HG02981 (cell line): ENCODE results near the gene SRPK3.
"Not testable (repeated sequence)": the region's sequence is repeated elsewhere in the genome, so short reads cannot be mapped to it uniquely, and the experiment has no call there.

Experiments used
- ATAC-seq: cut with Tn5 transposase; IDR thresholded peaks from one replicate; pipeline ENCODE4 v1.9.1; 2021; ENCODE audit warnings: mild to moderate bottlenecking, moderate library complexity; ENCODE audit not compliant: unreplicated experiment

The SRPK3 gene

DNA sequence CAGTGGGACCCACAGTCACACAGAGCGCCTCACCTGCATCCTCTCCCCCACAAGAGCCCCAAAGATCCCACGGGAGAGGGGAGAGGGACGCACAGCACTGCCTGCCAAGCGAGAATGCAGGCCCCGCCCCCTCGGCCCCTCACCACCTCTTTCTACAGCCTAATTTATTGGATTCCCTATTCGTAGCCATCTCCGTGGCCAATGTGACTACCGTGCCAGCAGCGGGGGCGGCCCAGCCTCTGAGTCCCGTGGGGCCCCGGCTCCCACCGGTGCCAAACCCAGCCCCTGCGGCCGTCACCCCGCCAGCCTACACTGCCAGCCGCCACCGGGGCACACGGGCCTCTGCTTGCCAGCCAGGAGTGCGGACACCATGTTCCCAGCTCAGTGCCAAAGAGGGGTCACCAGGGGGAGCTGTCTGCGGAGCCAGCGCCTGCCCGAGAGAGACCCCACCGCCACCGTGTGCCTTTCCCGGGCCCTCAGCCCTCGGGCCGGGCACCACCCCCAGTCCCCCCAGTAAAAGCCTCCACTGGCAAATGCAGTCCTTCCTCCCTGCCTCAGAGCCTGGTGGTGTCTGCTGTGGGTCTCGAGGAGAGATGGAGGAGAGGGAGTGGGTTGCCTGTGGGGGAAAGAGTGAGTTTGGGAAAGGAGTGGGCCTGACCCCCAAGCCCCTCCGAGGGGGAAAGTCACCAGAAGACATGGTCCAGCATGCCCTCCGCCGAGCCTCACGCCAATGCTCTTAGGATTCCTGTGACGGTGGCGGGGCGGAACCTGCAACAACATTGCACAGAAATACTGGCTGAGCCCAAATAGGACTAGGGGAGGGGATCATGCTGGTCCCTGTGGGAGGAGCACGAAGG is 36.4 kb upstream of the SRPK3 start:
- ATAC-seq = no peak

DNA sequence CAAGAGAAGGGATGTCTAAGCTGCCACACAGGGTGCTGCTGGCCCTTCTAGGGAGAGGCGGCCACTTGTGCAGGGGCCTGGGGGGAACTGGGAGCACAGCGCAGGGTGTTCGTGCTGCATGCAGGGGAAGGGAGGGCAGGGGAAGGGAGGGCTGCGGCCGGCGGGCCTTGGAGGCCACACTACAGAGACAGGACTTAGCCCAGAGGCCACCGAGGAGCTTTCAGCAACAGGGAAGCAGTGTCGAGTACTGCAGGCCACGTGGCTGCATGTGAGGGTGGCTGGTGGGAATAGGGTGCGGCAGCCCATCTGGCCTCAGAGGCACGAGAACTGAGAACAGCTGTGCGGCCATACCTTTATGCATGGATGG is 35.8 kb upstream of the SRPK3 start:
- ATAC-seq = not testable (repeated sequence)

DNA sequence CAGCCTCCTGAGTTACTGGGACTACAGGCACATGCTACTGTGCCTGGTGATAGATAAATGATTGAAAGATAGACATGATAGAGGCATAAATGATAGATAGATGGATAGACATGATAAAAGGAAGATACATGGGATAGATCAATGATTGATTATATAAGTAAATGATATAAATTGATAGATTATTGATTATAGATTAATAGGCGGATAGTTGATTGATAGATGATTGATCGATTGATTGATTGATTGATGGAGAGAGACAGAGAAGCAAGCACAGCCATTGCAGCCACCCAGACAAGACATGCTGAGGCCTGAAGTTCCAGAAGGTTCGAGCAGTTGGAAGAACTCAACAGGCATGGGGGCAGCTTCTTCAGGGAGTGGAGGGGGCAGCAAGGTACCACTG is 34.5 kb upstream of the SRPK3 start:
- no peak for ATAC-seq

DNA sequence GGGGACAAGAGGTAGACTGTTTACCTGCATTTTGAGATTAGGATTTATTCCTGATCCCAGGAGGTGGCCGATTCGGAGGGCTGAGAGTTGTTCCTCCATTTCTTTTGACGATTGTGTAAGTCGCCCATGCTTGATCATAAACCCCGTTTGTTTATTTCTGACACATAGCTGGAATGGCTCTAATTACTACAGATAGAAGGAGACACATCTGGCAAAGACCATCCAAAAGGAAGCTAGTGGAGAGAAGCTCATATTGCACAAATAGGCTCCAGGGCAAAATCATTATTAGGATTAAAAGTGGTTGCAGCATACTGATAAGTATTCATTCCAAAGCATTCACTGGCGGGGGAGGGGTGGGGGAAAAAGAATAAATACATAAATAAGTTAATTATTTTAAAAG is 33.9 kb upstream of the SRPK3 start:
- ATAC-seq = not testable (repeated sequence)

DNA sequence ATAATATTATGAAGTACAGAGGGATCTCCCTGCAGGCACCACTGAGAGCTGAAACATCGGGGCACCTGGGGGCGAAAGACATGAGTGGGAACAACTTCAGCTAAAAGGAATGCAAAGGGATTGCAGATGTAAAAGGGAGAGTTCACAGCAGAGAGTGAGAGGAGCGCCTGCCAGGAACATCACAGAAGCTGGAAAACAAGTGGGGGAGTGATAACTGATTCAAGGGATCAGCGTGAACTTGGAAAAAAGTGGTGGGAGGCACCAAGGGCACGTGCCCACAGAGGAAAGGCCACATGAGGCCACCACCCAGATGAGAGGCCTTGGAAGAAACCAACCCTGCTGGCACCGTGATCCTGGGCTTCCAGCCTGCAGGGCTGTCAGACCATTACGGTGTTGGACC is 31.8 kb upstream of the SRPK3 start:
- not testable (repeated sequence) for ATAC-seq

DNA sequence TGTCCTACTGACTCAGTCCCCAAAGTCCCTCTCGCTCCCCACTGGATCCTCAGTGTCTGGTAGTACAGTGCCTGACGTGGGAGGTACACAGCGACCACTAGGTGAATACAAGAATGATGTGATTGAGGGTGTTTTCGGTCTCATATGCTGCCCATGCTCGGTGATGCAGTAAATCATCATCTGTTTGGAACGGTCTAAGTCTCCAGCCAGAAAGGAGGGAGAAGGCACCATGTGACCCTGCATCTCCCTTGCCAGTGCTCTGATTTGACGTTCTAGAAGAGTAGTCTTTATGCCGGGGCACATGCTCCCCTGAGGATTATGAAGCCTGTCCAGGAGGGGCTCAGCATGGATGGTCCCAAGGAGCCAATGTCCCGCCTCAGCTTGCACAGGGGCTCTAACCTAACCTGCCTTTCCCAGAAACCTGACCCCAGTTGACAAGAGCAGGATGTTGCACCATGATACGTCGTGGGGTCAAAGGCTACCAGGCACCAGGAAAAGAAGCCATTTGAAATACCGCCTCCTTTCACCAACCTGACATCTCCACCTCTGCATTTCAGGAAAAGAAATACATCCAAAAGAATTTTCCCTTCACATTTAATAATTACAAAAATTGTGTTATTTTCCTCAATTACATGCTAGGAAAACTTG is 30.6 kb upstream of the SRPK3 start:
- no peak for ATAC-seq

DNA sequence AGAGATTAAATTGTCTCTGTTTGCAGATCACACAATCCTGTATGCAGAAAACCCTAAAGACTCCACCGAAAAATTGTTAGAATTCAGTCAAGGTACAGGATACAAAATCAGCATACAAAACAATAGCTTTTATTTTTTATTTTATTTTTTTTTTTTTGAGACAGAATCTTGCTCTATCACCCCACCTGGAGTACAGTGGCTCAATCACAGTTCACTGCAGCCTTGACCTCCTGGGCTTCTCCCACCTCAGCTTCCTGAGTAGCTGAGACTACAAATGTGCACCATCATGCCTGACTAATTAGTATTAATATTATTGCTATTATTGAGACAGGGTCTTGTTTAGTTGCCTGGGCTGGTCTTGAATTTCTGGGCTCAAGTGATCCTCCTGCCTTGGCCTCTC is 25.7 kb upstream of the SRPK3 start:
- ATAC-seq = no peak

DNA sequence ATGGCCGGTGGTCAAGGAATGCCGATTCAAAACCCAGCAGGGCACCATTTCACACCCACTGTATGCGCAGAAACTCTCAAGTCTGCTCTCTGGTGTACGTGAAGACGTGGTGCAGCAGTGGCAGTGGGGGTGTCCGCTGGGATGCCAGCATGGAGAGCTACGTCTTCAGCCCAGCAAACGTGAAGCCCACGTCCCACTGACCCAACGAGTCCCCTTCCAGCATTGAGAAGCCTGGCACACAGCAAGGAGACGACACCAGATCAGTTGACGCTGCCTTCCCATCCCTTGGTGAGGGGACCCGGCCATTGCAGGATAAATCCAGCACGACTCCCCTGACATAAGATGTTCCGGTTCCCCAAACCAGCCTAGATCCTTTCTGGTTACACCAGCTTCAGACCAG is 19.0 kb upstream of the SRPK3 start:
- no peak for ATAC-seq

DNA sequence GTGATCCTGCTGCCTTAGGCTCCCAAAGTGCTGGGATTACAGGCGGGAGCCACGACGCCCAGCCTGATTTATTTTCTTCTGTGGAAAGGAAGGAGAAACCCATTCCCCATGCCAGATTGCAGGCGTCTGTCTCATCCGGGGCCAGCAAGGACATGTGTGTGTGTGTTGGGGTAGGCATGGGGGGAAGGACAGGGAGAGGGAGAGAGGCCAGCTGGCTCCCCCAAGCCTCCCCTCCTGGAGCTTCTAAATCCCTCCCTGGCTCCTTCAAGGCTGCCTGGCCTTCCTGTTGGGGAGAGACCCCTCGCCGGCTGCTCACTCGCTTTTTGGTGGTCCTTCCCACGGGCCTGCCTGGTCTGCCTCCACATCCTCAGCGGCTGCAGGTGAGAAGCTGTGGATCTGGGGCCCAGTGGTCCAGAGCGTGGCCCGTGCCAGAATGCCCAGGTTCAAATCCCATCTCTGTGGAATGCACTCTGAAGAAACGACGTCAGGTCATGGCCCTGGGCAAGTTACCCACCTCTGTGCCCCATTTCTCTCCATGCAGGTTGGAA is 18.1 kb upstream of the SRPK3 start:
- ATAC-seq = no peak

DNA sequence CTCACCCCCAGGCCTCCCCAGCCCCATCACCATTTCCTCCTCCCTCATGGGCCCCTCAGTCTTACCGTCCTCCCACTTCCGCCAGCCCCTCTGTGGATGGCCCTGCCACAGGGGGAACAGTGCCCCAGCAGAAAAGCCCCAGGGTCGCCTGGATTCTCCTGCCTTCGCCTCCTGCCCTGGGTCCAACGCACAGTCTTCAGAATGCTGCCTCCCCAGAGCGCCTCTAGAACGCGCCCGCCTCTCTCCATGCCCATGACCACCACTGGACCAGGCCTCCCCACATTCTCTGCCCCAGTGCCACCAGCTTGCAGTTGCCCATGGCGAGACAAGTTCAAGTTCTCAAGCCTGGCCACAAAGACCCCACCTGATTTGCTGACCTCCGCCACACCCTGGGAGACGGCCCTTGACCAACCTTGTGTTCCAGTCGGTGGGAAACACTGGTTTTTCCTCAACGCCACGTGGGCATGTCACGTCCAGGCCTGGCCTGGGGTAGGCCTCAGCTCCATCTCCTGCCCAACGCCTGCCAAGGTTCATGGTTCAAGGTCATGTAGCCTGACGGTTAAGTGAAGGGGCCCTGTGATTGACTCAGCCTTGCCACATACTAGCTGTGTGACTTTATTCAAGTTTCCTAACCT is 17.4 kb upstream of the SRPK3 start:
- no peak for ATAC-seq

DNA sequence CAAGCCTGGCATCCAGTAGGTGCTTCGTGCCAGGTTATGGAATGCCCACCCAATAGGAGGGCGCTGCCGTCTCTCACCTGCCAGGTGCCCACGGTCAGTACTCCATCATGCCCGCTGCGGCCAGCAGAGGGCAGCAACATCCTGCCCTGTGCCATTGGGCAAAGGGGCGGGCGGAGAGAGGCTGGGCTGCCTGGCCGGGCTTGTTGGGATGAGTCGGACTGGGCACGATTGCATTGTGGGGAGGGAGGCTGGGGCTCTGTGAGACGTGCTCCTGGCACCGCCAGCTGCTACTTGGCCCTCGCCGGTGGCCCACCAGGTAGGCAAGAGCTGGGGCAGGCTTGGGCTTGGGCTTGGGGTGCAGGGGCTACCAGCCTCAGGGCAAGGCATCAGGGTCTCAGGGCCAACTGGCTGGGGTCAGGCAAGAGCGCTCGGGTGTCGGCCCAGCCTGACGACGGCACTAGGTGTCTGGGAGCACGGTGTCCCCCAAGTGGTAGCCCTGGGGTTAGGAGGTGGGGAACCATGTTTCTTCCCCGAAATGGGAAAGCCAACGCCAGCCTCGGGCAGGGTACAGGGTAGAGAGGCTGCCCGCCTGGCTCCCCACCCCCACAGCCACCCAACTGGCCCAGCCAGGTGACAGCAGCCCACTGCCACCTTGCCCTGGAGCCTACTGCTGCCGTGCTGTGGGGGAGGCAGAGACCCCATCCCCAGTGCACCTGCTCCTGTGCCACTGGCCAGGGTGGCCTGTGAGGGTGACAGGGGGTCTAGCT is 16.7 kb upstream of the SRPK3 start, which contains the start of gene PLXNB3:
PLXNB3 (plus strand) TSS at position 261 of the 767 bp plus-strand sequence. CDS start 1,287 bp downstream, outside the sequence.
- ATAC-seq = no peak

DNA sequence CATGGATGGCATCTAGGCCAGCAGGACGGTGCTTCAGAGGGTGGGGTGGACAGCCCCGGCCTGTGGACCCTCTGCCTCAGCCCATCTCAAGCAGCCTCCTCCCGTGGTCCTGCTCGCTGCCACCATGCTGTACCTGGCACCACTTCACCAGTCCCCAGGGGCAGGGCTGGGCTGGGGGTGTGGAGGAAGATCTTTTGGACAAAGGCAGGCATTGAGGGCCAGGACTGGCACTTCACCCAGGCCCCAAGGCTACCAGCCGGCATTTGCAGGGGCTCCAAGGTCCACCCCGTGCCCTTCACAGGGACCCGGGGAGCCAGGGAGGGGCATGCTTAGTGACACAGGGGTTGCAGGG is 16.1 kb upstream of the SRPK3 start:
- no peak for ATAC-seq

DNA sequence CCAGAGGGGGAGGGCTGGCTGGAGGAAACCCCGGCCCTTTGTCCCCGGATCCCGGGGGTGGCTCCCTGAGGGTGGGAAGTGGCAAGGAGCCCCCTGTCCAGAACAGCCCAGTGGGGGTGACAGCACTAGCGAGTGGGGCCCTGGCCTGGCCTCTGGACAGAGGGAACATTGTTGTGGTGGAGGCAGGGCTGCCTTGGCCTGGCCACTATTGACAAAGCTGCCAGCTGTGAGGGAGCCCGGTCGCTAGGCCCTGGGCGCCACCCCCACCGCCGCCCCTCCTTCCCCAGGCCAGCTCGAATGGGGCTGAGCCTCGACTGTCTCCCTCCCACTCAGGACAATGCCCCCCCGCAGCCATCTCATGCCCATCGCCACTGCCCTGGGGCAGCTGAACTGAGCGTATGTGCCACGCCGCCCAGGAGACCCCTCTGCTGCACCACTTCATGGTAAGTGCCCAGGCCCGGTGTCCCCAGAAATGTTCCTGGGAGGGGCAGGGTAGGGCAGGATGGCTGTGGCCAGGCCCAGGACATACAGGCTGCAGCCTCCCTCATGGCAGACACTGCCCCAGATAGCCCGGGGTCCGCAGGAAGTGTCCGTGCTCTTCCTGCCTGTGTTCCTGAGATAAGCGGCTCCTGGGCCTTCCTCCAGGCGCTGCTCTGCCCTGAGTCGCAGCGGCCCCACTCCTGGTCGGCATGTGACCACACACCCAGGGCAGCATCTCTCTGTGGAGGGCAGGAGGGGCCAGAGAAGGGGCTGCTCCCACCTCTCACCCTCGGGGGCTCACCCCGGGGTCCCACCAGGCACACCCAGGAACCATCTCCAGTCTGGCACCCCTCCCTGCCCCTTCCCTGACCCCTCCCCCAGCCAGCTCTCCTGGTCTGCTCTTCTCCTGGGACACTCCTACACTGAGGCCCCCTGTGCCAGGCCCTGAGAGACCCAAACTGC is 15.4 kb upstream of the SRPK3 start:
- ATAC-seq = no peak

DNA sequence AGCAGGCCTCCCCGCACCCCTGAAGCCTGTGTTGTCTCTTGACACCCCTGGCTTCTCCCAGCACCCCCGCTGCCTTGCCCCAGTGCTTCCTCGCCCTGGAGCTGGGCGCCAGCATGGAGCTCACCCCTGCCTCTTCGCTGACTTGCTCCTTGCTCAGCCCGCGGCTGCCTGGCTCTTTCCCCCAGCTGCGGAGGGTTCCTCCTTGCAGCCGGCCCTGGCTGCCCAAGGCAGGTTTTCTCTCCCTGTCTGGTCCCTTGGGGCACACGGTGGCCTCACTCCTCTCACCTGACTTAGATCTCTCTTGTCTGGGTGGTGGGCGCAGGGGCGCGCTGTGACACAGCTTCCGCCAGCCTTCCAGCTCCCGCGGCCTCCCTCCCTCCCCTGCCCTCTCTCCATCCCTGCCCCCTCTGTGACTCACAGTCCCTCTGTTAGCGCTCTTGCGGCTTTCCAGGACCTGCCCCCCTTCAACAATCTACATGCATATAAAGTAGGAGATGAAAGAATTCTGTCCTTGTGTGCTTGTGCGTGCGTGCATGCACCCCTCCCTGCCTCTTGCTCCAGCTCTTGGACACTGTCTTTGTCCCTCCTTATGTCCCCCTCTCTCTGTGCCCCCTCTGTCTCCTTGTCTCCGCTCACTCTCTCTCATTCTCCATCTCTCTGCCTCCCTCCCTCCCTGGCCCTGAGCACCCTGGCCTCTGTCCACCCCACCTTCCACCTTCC is 14.6 kb upstream of the SRPK3 start:
- no peak for ATAC-seq

DNA sequence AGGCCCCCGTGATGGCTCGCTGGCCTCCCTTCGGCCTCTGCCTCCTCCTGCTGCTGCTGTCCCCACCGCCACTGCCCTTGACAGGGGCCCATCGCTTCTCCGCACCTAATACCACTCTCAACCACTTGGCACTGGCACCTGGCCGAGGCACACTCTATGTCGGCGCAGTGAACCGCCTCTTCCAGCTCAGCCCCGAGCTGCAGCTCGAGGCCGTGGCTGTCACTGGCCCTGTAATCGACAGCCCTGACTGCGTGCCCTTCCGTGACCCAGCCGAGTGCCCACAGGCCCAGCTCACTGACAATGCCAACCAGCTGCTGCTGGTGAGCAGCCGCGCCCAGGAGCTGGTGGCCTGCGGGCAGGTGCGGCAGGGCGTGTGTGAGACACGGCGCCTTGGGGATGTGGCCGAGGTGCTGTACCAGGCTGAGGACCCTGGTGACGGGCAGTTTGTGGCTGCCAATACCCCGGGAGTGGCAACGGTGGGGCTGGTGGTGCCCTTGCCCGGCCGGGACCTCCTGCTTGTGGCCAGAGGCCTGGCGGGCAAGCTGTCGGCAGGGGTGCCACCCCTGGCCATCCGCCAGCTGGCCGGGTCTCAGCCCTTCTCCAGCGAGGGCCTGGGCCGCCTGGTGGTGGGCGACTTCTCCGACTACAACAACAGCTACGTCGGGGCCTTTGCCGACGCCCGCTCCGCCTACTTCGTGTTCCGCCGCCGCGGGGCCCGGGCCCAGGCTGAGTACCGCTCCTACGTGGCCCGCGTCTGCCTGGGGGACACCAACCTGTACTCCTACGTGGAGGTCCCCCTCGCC is 13.8 kb upstream of the SRPK3 start:
- no peak for ATAC-seq

DNA sequence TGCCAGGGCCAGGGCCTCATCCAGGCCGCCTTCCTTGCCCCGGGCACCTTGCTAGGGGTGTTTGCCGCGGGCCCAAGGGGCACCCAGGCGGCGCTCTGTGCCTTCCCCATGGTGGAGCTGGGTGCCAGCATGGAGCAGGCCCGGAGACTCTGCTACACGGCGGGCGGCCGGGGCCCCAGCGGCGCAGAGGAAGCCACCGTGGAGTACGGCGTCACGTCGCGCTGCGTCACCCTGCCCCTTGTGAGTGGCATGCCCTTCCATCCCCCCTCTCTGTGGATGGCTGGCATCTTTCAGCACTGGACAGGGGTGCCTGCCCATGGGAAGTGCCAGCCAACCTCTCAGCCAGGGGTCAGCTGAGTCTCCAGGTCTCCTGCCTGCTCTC is 13.2 kb upstream of the SRPK3 start:
- ATAC-seq = no peak

DNA sequence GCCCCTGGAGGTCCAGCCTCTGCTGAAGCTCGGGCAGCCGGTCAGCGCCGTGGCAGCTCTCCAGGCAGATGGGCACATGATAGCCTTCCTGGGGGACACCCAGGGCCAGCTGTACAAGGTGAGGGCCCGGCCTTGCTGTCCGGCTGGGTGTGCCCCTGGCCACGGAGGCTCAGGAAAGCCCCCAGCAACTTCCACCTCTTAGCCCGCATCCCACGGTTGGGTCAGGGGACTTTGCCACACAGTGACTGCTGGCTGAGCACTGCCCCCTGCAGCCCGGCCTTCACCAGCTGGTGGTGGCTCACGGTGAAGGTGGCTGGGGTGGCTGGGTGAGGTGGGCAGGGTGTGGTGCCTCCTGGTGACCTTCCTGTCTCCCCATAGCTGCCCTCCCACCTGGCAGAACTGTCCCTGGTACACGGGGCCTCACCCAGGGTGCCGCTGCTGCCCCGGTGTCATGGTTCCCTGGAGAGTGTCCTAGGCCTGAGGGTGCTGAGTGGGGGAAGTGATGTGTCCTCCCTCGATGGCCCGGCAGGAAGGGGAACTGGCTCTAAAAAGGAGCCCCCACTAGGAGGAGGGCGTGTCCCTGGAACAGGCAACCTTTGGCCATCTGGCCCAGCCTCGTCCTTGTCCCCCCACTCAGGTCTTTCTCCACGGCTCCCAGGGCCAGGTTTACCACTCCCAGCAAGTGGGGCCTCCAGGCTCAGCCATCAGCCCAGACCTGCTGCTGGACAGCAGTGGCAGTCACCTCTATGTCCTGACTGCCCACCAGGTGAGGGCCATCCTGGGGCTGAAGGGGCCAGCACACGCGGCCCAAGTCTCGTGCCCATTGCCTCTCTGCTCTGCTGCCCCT is 12.3 kb upstream of the SRPK3 start:
- ATAC-seq = no peak
